Progenitor cell of endocrine pancreas (in vitro differentiated cells): ENCODE data around the gene SLC35A4. TPM values are rescaled to one million over a fixed set of nuclear protein-coding genes. Genes with fewer than 3 reads are reported as not detected.

Source experiments
- DNase-seq: peaks from one replicate; pipeline ENCODE4 v3.0.0; 2021; ENCODE audit warnings: low spot score; ENCODE audit not compliant: unreplicated experiment
- H3K27ac Mint-ChIP-seq: 2 replicates; pipeline ENCODE4 v1.8.0; 2021; ENCODE audit warnings: mild to moderate bottlenecking, moderate library complexity, mixed read lengths
- H3K27me3 Mint-ChIP-seq: 2 replicates; pipeline ENCODE4 v1.8.0; 2021; ENCODE audit warnings: mixed read lengths
- H3K36me3 Mint-ChIP-seq: 2 replicates; pipeline ENCODE4 v1.8.0; 2022; ENCODE audit warnings: mixed read lengths; ENCODE audit not compliant: insufficient read depth
- H3K4me1 Mint-ChIP-seq: 2 replicates; pipeline ENCODE4 v1.8.0; 2021; ENCODE audit warnings: low read depth, mixed read lengths
- H3K4me3 Mint-ChIP-seq: 2 replicates; pipeline ENCODE4 v1.8.0; 2021; ENCODE audit warnings: low read depth, mild to moderate bottlenecking, moderate library complexity, mixed read lengths
- H3K9me3 Mint-ChIP-seq: 2 replicates; pipeline ENCODE4 v1.8.0; 2021; ENCODE audit warnings: low read depth, mixed read lengths
- CTCF ChIP-seq: fragments of 200-600 bp; sonication (generic); IDR thresholded peaks from one replicate; pipeline ENCODE4 v1.5.0; 2021; ENCODE audit warnings: antibody characterized with exemption, mild to moderate bottlenecking; ENCODE audit not compliant: unreplicated experiment
- long read RNA-seq: library from polyadenylated mRNA; unstranded; transcript quantifications from one replicate; pipeline ENCODE4 v2.0.0, GENCODE V29; 2020
- total RNA-seq: library from RNA; stranded (reverse); gene quantifications from 2 replicates; pipeline ENCODE4 v1.2.1, GENCODE V29; 2021

The SLC35A4 gene
- total RNA-seq, result 67.3 and 69.2 TPM in 2 replicates
- long read RNA-seq, transcript SLC35A4-201 (3 exons, 3,041 nt), result major isoform, 74 of 85 reads
- long read RNA-seq, transcript SLC35A4-202 (2 exons, 3,617 nt), result minor isoform, 9 of 85 reads
- long read RNA-seq, partial matches to known transcripts, result 0 of 85 reads
- long read RNA-seq, other reads (novel, unspliced or antisense), result 2 of 85 reads

- Mint-ChIP-seq H3K27me3 (no peaks in the 10 kb centered on the region), H3K27ac (peak within 1 kb of the TSS; percentile 95), H3K4me3 (peak within 1 kb of the TSS; percentile 98), H3K36me3 (peaks cover 6% of the 10 kb centered on the region), H3K9me3 (no peaks in the 10 kb centered on the region), H3K4me1 (peaks cover 21% of the 10 kb centered on the region)
- peak; percentile 84 for DNase-seq
- no peak for TF ChIP-seq CTCF
Measured at GRCh38 chr5:140564196-140565023, at the start of gene SLC35A4, which contains the start of gene APBB3. TSS of gene SLC35A4 (plus strand) at chr5:140564828. CDS start at chr5:140567170, 2,342 bp downstream. TSS of gene APBB3 (minus strand) at chr5:140564598. CDS start at chr5:140564245, 353 bp downstream.

GRCh38 chr5:140524003-140524402 is 40.6 kb upstream of the SLC35A4 start:
- H3K4me1 Mint-ChIP-seq, result no peaks in the 10 kb centered on the region
- no peaks in the 10 kb centered on the region for H3K27me3 Mint-ChIP-seq
- DNase-seq, result no peak
- no peak overlapping the region for H3K27ac Mint-ChIP-seq
- H3K36me3 Mint-ChIP-seq, result peaks cover 18% of the 10 kb centered on the region
- H3K4me3 Mint-ChIP-seq, result no peak overlapping the region
- TF ChIP-seq CTCF, result no peak
- no peaks in the 10 kb centered on the region for H3K9me3 Mint-ChIP-seq

- DNase-seq, result no peak
- Mint-ChIP-seq H3K27ac (no peak overlapping the region), H3K4me1 (no peaks in the 10 kb centered on the region), H3K4me3 (no peak overlapping the region), H3K9me3 (no peaks in the 10 kb centered on the region), H3K27me3 (no peaks in the 10 kb centered on the region), H3K36me3 (peaks cover 26% of the 10 kb centered on the region)
- no peak for TF ChIP-seq CTCF
Measured at GRCh38 chr5:140540227-140540626, 24.4 kb upstream of the SLC35A4 start.

GRCh38 chr5:140542972-140543371 is 21.7 kb upstream of the SLC35A4 start:
- no peaks in the 10 kb centered on the region for H3K9me3 Mint-ChIP-seq
- no peak for TF ChIP-seq CTCF
- peaks cover 19% of the 10 kb centered on the region for H3K36me3 Mint-ChIP-seq
- H3K27me3 Mint-ChIP-seq, result no peaks in the 10 kb centered on the region
- no peak overlapping the region for H3K4me3 Mint-ChIP-seq
- H3K4me1 Mint-ChIP-seq, result peaks cover 12% of the 10 kb centered on the region
- no peak for DNase-seq
- no peak overlapping the region for H3K27ac Mint-ChIP-seq

- Mint-ChIP-seq H3K9me3 (no peaks in the 10 kb centered on the region), H3K36me3 (peaks cover 13% of the 10 kb centered on the region), H3K4me3 (no peak overlapping the region), H3K27me3 (no peaks in the 10 kb centered on the region), H3K4me1 (peaks cover 14% of the 10 kb centered on the region), H3K27ac (peak overlapping the region; percentile 1)
- no peak for TF ChIP-seq CTCF
- no peak for DNase-seq
Measured at GRCh38 chr5:140544986-140545385, 19.6 kb upstream of the SLC35A4 start.
